Loucy (cell line): ENCODE results near the gene GID8.

Source experiments
- EZH2phosphoT487 ChIP-seq: fragments of 200-600 bp; IDR thresholded peaks from 2 replicates; pipeline ENCODE4 v1.6.1; 2018; ENCODE audit warnings: antibody characterized with exemption, mild to moderate bottlenecking, moderate library complexity, borderline replicate concordance
- TF ChIP-seq, protein P1 (sequence below): fragments of 200-600 bp; sonication (generic); conservative IDR thresholded peaks from 2 replicates; pipeline ENCODE4 v1.5.1; 2014; ENCODE audit warnings: mild to moderate bottlenecking, antibody characterized with exemption, low read length

DNA sequence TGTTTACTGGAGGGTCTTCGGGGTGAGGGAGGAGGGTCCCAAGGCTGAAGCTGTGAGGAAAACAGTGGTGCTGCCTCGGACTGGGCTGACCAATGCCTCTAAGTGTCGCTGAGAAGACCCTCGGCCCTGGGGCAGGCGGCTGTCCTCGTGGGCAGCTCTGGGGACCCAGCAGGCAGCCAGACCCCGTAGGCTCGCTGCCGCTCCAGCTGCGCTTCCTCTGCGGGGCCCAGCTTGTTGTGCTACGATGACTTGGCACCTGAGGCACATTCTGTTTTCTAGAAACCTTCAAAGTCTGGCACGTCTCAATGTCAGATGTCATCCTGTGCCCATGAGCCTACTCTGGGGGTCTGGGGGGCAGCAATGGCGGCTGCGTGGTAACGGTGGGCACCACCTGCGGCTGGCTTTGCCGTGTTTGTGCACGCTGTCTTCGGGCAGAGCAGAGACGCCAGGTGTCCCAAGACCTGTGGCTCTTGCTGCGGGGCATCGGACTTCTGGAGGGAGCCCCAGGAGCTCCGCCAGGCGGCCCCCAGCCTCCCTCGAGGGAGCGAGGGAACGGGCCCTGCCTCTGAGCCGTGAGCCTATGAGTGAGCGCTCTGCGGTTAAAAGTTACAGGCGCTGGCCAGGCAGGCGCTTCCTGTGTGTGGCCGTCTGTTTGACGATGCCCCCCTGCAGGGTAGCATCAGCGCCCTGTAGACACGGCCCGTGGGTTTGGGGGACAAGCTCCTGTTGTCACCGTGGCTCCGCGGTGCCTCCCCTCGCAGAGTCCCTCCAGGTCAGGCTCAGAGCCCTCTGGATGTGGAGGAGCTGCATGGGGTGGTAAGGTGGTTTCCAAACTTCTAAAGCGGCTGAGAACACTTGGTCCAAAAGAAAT, 21.4 kb downstream of the GID8 start:
- TF ChIP-seq, protein P1, sequence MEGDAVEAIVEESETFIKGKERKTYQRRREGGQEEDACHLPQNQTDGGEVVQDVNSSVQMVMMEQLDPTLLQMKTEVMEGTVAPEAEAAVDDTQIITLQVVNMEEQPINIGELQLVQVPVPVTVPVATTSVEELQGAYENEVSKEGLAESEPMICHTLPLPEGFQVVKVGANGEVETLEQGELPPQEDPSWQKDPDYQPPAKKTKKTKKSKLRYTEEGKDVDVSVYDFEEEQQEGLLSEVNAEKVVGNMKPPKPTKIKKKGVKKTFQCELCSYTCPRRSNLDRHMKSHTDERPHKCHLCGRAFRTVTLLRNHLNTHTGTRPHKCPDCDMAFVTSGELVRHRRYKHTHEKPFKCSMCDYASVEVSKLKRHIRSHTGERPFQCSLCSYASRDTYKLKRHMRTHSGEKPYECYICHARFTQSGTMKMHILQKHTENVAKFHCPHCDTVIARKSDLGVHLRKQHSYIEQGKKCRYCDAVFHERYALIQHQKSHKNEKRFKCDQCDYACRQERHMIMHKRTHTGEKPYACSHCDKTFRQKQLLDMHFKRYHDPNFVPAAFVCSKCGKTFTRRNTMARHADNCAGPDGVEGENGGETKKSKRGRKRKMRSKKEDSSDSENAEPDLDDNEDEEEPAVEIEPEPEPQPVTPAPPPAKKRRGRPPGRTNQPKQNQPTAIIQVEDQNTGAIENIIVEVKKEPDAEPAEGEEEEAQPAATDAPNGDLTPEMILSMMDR, result no peak; the same call in 1 of the 2 replicates
- TF ChIP-seq EZH2phosphoT487, result no peak
